ENCODE results near the gene TRPC4AP. TPM values are rescaled to one million over a fixed set of nuclear protein-coding genes. Genes with fewer than 3 reads are reported as not detected.

Gene TRPC4AP
- total and polyA plus RNA-seq, 2 of the 8 experiments (the other 6 are each of a cell fraction or from before 2014, with no cell fraction given), result 73.1 to 74.8 TPM

GRCh38 chr20:34986311-34987287 lies 106.0 kb downstream of the TRPC4AP start (continued):
- TF ChIP-seq FOSL1 (IDR thresholded peaks at IDR 0.05; ENCODE audit: insufficient read depth, low read depth, low read length), result no peak
- no peak for TF ChIP-seq TAF7 (optimal IDR thresholded peaks at IDR 0.05; ENCODE audit: borderline replicate concordance, low read depth, low read length)
- no peak for TF ChIP-seq SAP30 (IDR thresholded peaks at IDR 0.05; ENCODE audit: insufficient read depth, insufficient replicate concordance, low read length)
- TF ChIP-seq E2F6 (IDR thresholded peaks at IDR 0.05), result no peak
- TF ChIP-seq TCF12 (IDR thresholded peaks at IDR 0.05; ENCODE audit: low read depth, low read length), result no peak
- no peak for TF ChIP-seq SP4 (IDR thresholded peaks at IDR 0.05; ENCODE audit: low read length)
- TF ChIP-seq TBP (IDR thresholded peaks at IDR 0.05; ENCODE audit: low read depth, low read length), result no peak
- no peak for TF ChIP-seq EZH2 (IDR thresholded peaks at IDR 0.05; ENCODE audit: low read depth, low read length, severe bottlenecking)
- TF ChIP-seq CTCF (IDR thresholded peaks at IDR 0.05; ENCODE audit: control extremely low read depth in 1 of 3, insufficient read depth in 1 of 3, low read depth in 1 of 3, low read length in 3 of 3), result no peak

All from H1 (cell line).